ENCODE results near the gene LRRK1. TPM values are rescaled to one million over a fixed set of nuclear protein-coding genes. Genes with fewer than 3 reads are reported as not detected.

The LRRK1 gene
- total and polyA plus RNA-seq, 2 experiments from 2014 or later = 2.6 to 4.5 TPM

- no peak overlapping the region for H2AFZ ChIP-seq
- H3K9me3 Mint-ChIP-seq = peaks cover 11% of the 10 kb centered on the region; the same call in 1 of the 3 replicates
- no peak overlapping the region for H3K4me3 ChIP-seq
- no peak overlapping the region for H3K27ac Mint-ChIP-seq
- H3K27ac ChIP-seq (ENCODE audit: low read depth) = no peak overlapping the region
- no peaks in the 10 kb centered on the region for H3K36me3 ChIP-seq (ENCODE audit: insufficient read depth)
- H3K4me3 Mint-ChIP-seq = no peak overlapping the region
- DNase-seq (ENCODE audit: low spot score) (no peak), ATAC-seq (no peak)
- no peak overlapping the region for H3K4me2 ChIP-seq
- H3K4me1 ChIP-seq (ENCODE audit: insufficient read depth) = no peaks in the 10 kb centered on the region
- no peaks in the 10 kb centered on the region for H3K27me3 ChIP-seq (ENCODE audit: insufficient read depth)
- peaks cover 8% of the 10 kb centered on the region for H3K27me3 Mint-ChIP-seq (ENCODE audit: insufficient read depth, low read depth, poor library complexity)
- H3K9me2 ChIP-seq (ENCODE audit: insufficient read depth) = no peaks in the 10 kb centered on the region
- H3K79me2 ChIP-seq (replicated peaks; ENCODE audit: insufficient read depth) = no peaks in the 10 kb centered on the region
- no peaks in the 10 kb centered on the region; the same call in 2 of the 3 replicates for H3K4me1 Mint-ChIP-seq
- TF ChIP-seq ETS1 (IDR thresholded peaks at IDR 0.05) (no peak), CREB1 (CRISPR knock-in tag; IDR thresholded peaks at IDR 0.05; ENCODE audit: low read depth) (no peak), POLR2AphosphoS5 (IDR thresholded peaks at IDR 0.05; ENCODE audit: low read depth) (no peak), ZNF462 (CRISPR knock-in tag; IDR thresholded peaks at IDR 0.05) (no peak), CTCF (conservative IDR thresholded peaks at IDR 0.05; ENCODE audit: low read depth in 2 of 2) (no peak), ZNF331 (CRISPR knock-in tag; IDR thresholded peaks at IDR 0.05; ENCODE audit: low read depth) (no peak), REST (IDR thresholded peaks at IDR 0.05; ENCODE audit: unreplicated experiment) (no peak), NANOG (IDR thresholded peaks at IDR 0.05; ENCODE audit: borderline replicate concordance) (no peak), JUNB (IDR thresholded peaks at IDR 0.05; ENCODE audit: unreplicated experiment) (no peak), EZH2phosphoT487 (IDR thresholded peaks at IDR 0.05; ENCODE audit: unreplicated experiment) (no peak), ZNF114 (CRISPR knock-in tag; IDR thresholded peaks at IDR 0.05) (no peak), EZH2 (IDR thresholded peaks at IDR 0.05; ENCODE audit: low read depth, unreplicated experiment) (no peak), STAT1 (IDR thresholded peaks at IDR 0.05; ENCODE audit: unreplicated experiment) (no peak)
- peaks cover 3% of the 10 kb centered on the region; the same call in 1 of the 3 replicates for H3K36me3 Mint-ChIP-seq (ENCODE audit: low read depth)
- H4K20me1 ChIP-seq (replicated peaks; ENCODE audit: insufficient read depth) = no peaks in the 10 kb centered on the region
- H3F3A ChIP-seq (replicated peaks; ENCODE audit: low read depth) = no peaks in the 10 kb centered on the region
These were observed 114.6 kb downstream of the LRRK1 start for GRCh38 chr15:101033801-101034200.

Data from GM23338 (cell line).